T-helper 17 cell (primary cell): Measurements from ENCODE around the gene SLC9A4. TPM values are rescaled to one million over a fixed set of nuclear protein-coding genes. Genes with fewer than 3 reads are reported as not detected.

ENCODE experiments used
- ATAC-seq: fragments of 150-1000 bp; cut with Tn5 transposase; 2 replicates; pipeline ENCODE4 v1.10.0; 2021; ENCODE audit warnings: mild to moderate bottlenecking, moderate library complexity
- DNase-seq, 3 donors: peaks; one replicate each; pipeline versions ENCODE4 v3.0.0 to v3.0.0-alpha.2; 2020 to 2021
- H3K9me3 ChIP-seq: one replicate; pipeline ENCODE4 v1.7.0; 2013; ENCODE audit warnings: low read length, mild to moderate bottlenecking; ENCODE audit not compliant: control insufficient read depth, poor library complexity, severe bottlenecking
- H3K27ac Mint-ChIP-seq: one replicate; pipeline ENCODE4 v1.8.0; 2022; ENCODE audit warnings: mild to moderate bottlenecking, moderate library complexity, mixed read lengths
- H3K27me3 Mint-ChIP-seq: one replicate; pipeline ENCODE4 v1.8.0; 2022; ENCODE audit warnings: mixed read lengths
- H3K36me3 Mint-ChIP-seq: one replicate; pipeline ENCODE4 v1.8.0; 2022; ENCODE audit warnings: low read depth, mixed read lengths
- H3K4me1 Mint-ChIP-seq: one replicate; pipeline ENCODE4 v1.8.0; 2022; ENCODE audit warnings: mild to moderate bottlenecking, mixed read lengths
- H3K4me3 Mint-ChIP-seq: one replicate; pipeline ENCODE4 v1.8.0; 2022; ENCODE audit warnings: mild to moderate bottlenecking, moderate library complexity, mixed read lengths
- total RNA-seq, 4 donors: library from RNA in 2 of 4; stranded (reverse) in 2 of 4; gene quantifications; one replicate each; pipeline ENCODE4 v1.2.3 and lab custom pipeline; 2022 to 2026

SLC9A4 gene
- total RNA-seq, 2 donors from 2014 or later = 0.12 to 0.18 TPM

DNA sequence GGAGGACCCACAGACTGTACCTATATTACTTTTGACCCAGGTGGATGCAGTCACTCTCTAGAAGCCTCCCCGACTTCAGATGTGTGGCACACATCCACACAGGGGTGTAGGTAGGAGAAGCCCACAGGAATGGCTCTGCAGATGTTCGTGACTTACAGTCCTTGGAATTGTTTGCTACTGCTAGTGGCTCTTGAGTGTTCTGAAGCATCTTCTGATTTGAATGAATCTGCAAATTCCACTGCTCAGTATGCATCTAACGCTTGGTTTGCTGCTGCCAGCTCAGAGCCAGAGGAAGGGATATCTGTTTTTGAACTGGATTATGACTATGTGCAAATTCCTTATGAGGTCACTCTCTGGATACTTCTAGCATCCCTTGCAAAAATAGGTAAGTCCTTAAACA, 605 bp downstream of the SLC9A4 start:
- Mint-ChIP-seq H3K4me1 (peaks cover 2% of the 10 kb centered on the region), H3K4me3 (no peak overlapping the region), H3K27ac (no peak overlapping the region), H3K36me3 (peaks cover 4% of the 10 kb centered on the region), H3K27me3 (peaks cover 33% of the 10 kb centered on the region)
- DNase-seq = no peak
- ATAC-seq = no peak
- H3K9me3 ChIP-seq = no peaks in the 10 kb centered on the region

GRCh38 chr2:102474785-102475184, 1.8 kb downstream of the SLC9A4 start:
- Mint-ChIP-seq H3K36me3 (peaks cover 4% of the 10 kb centered on the region), H3K4me1 (peaks cover 2% of the 10 kb centered on the region), H3K4me3 (no peak overlapping the region), H3K27me3 (peaks cover 43% of the 10 kb centered on the region), H3K27ac (no peak overlapping the region)
- H3K9me3 ChIP-seq = no peaks in the 10 kb centered on the region
- no peak for ATAC-seq
- DNase-seq = no peak

DNA sequence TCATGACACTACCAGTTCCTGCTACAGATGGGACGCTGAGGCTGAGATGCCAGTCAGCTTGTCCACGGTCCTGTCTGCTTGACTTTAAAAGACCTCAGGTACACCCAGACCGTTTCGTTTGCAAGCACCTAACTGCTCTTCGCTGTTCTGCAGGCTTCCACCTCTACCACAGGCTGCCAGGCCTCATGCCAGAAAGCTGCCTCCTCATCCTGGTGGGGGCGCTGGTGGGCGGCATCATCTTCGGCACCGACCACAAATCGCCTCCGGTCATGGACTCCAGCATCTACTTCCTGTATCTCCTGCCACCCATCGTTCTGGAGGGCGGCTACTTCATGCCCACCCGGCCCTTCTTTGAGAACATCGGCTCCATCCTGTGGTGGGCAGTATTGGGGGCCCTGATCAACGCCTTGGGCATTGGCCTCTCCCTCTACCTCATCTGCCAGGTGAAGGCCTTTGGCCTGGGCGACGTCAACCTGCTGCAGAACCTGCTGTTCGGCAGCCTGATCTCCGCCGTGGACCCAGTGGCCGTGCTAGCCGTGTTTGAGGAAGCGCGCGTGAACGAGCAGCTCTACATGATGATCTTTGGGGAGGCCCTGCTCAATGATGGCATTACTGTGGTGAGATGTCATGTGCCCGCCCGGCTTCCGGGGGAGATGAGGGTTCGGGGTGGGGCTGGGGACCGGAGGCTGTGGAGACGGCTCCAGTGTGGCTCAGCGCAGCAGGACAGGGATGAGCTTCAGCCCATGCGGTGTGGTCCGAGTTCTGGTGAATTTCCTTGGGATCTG, 5.9 kb downstream of the SLC9A4 start:
- peaks cover 40% of the 10 kb centered on the region for H3K27me3 Mint-ChIP-seq
- H3K36me3 Mint-ChIP-seq = peaks cover 4% of the 10 kb centered on the region
- H3K4me1 Mint-ChIP-seq = peaks cover 2% of the 10 kb centered on the region
- no peak overlapping the region for H3K4me3 Mint-ChIP-seq
- no peak for ATAC-seq
- H3K27ac Mint-ChIP-seq = no peak overlapping the region
- no peaks in the 10 kb centered on the region for H3K9me3 ChIP-seq
- no peak for DNase-seq

DNA sequence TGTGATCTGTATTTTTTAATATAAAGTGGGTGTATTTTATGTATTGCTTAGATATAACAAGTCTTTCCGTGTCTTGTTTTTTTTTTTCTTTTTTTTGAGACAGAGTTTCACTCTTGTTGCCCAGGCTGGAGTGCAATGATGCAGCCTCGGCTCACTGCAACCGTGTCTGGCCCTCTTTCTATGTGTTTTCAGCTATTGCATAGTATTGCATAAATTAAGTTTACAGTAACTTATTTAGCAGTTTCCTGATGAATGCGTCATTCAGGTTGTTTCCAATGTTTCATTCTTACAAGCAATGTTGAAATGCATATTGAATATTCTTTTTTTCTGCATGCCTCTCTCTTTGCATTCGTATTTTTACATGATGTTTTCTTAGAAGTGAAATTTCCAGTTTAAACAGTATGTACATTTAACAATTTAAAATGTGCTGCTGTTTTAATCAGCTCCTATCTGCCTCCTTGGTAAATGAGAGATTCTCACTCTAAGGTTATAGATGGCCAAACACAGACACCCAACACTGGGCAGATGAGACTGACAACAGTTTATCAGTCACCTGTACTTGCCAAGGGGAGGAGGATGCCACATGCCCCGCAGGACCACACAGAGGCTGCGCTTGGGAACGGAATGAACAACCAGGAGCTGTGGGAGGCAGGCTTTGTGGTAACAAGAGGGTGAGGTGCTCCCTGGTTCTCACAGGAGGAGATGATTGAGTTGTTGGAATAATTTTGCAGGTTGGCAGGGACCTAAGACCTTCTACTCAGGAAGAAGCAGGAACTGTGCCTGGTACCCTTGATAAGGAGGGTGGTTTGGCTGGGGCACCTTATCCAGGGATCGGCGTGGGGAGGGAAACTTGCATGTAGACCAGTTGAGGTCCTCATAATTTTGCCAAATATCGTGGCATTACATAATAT, 7.5 kb downstream of the SLC9A4 start:
- H3K4me1 Mint-ChIP-seq = peaks cover 2% of the 10 kb centered on the region
- DNase-seq = no peak
- H3K36me3 Mint-ChIP-seq = peaks cover 4% of the 10 kb centered on the region
- no peak overlapping the region for H3K27ac Mint-ChIP-seq
- no peak for ATAC-seq
- peaks cover 54% of the 10 kb centered on the region for H3K27me3 Mint-ChIP-seq
- no peaks in the 10 kb centered on the region for H3K9me3 ChIP-seq
- H3K4me3 Mint-ChIP-seq = no peak overlapping the region

GRCh38 chr2:102481931-102482330, 8.9 kb downstream of the SLC9A4 start:
- ATAC-seq (no peak), DNase-seq (no peak)
- H3K36me3 Mint-ChIP-seq = peaks cover 4% of the 10 kb centered on the region
- peaks cover 2% of the 10 kb centered on the region for H3K4me1 Mint-ChIP-seq
- H3K9me3 ChIP-seq = no peaks in the 10 kb centered on the region
- H3K4me3 Mint-ChIP-seq = no peak overlapping the region
- peaks cover 57% of the 10 kb centered on the region for H3K27me3 Mint-ChIP-seq
- no peak overlapping the region for H3K27ac Mint-ChIP-seq

GRCh38 chr2:102483086-102483485, 10.1 kb downstream of the SLC9A4 start:
- H3K27ac Mint-ChIP-seq = no peak overlapping the region
- H3K27me3 Mint-ChIP-seq = peaks cover 56% of the 10 kb centered on the region
- peaks cover 3% of the 10 kb centered on the region for H3K4me1 Mint-ChIP-seq
- ATAC-seq (no peak), DNase-seq (no peak)
- H3K36me3 Mint-ChIP-seq = peaks cover 3% of the 10 kb centered on the region
- no peak overlapping the region for H3K4me3 Mint-ChIP-seq
- H3K9me3 ChIP-seq = no peaks in the 10 kb centered on the region

DNA sequence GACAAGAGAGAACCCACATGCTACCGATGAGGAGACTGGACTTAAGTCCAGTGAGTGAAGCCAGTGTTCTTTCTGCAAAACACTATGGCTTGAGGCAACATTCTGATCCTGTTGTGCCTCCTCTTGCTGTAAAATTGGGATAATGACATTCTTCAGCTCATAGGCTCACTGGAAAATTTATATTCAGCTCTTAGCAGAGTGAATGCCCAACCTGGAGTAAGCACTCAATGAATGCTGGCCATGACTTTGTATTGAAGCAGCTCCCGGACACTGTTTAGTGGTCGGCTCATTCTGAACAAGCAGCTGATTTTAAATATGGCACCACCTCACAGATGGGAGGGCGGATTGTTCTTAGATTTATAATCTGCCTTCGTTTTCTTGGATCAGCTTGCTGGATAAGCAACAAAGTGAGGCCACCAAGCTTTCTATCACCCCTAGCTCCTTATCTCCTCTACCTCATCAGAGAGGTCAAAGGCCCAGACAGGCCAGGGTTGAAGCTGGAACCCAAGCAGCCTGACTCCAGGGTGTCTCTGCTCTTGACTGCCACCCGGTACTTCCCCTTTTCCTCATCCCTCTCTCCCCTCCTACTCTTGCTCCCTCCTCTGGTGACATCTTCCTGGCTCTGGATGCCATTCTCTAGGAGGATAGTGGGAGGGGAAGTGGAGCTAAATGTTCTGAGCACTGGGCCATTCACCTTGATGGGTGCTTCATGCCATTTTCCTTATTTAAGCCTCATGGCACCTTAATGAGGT, 11.5 kb downstream of the SLC9A4 start:
- no peaks in the 10 kb centered on the region for H3K9me3 ChIP-seq
- H3K27me3 Mint-ChIP-seq = peaks cover 45% of the 10 kb centered on the region
- DNase-seq (no peak), ATAC-seq (no peak)
- no peak overlapping the region for H3K27ac Mint-ChIP-seq
- H3K4me1 Mint-ChIP-seq = peaks cover 3% of the 10 kb centered on the region
- H3K36me3 Mint-ChIP-seq = peaks cover 3% of the 10 kb centered on the region
- no peak overlapping the region for H3K4me3 Mint-ChIP-seq

GRCh38 chr2:102485147-102485785, 12.2 kb downstream of the SLC9A4 start:
- Mint-ChIP-seq H3K4me3 (no peak overlapping the region), H3K4me1 (peaks cover 5% of the 10 kb centered on the region), H3K27ac (no peak overlapping the region), H3K36me3 (peaks cover 3% of the 10 kb centered on the region), H3K27me3 (peaks cover 49% of the 10 kb centered on the region)
- no peaks in the 10 kb centered on the region for H3K9me3 ChIP-seq
- no peak for ATAC-seq
- DNase-seq = no peak

DNA sequence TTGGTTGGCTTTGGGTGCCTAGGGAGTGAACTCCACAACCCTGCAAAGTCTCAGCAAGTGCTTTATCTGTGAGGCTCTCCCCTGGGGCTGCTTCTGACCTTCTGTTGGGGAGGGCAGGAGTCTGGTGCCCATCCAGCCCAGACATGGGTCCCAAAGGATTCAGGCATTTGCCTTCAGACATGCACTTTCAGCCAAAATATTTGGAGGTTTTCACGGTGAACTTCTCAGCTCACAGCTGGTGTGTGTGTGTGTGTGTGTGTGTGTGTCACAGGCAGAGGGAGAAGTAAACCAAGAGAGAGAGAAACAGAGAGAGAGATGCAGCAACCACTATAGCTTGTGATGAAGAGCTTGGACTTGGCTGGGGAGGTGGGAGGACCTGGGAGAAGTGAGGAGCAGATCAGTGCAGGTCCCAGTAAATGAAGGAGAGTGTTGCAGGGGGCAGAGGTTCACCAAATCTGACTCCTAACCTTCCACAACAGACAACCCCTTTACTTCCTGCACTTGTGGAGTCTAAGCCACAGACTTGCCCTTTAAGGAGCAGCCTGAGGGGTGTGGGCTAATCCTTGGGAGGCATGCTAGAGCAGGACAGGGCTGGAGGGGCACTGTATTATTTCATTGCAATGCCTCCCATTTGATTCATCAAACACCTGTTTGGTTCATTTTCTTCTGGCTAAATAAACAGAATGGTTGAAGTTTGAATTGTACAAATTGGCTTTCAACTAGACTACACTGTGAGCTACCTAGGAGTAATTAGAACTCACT, 14.1 kb downstream of the SLC9A4 start:
- Mint-ChIP-seq H3K4me3 (no peak overlapping the region), H3K27ac (no peak overlapping the region), H3K36me3 (peaks cover 3% of the 10 kb centered on the region), H3K27me3 (peaks cover 46% of the 10 kb centered on the region), H3K4me1 (peaks cover 5% of the 10 kb centered on the region)
- no peak for ATAC-seq
- no peak for DNase-seq
- H3K9me3 ChIP-seq = no peaks in the 10 kb centered on the region

DNA sequence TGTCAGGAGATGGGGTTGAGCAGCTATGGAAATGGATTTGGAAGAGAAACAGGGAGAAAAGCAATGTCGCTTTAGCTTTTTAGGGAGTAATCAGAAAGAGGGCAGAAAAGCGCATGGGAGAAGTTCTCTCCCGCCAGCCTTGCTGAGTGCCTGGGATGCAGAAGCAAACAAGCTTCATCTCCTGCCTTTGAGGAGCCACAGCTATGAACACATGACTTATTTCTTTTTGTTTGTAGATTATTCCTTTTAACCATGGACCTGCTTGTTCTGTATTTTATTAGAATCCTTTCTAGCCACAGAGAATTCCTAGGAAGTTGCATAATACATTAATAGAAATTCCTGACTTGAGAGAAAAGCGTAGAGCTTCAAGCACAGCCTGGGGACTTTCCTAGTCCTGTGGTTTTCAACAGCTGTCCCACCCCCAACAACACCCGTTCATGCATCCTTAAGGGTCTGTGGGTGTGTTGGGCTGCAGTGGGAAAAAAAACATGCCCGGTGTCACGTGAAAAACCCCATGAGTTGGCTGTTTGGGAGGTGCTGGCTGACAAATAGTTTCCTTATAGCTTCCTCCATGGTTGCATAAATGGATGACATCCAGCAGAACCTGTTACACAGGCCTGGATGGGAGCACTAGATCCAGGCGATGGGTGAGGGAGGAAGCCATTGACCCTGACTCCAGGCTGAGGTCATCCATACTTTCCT, 14.9 kb downstream of the SLC9A4 start:
- Mint-ChIP-seq H3K27ac (no peak overlapping the region), H3K27me3 (peaks cover 46% of the 10 kb centered on the region), H3K4me1 (peaks cover 5% of the 10 kb centered on the region), H3K36me3 (peaks cover 3% of the 10 kb centered on the region), H3K4me3 (no peak overlapping the region)
- DNase-seq (no peak), ATAC-seq (no peak)
- H3K9me3 ChIP-seq = no peaks in the 10 kb centered on the region

DNA sequence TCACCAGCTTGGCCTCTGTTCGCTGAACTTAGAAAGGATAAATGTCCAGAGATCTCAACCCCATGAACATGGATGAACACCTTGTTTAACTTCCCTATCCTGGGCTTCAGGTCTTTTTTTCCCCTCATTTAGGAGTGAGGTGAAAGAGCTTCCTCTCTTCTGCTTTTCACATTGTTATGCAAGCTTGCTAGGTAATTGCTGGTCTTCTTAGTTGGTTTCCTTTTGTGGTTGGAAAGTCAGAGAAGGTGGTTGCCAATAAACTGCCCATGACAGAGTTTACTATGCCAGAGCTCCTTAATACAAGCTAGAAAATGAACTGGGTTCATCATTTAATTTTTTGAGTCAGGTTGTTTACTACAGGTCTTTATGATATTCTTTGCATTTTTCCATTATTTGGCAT, 16.6 kb downstream of the SLC9A4 start:
- Mint-ChIP-seq H3K36me3 (peaks cover 5% of the 10 kb centered on the region), H3K27ac (no peak overlapping the region), H3K4me1 (peaks cover 5% of the 10 kb centered on the region), H3K27me3 (peaks cover 41% of the 10 kb centered on the region), H3K4me3 (no peak overlapping the region)
- ATAC-seq (no peak), DNase-seq (no peak)
- H3K9me3 ChIP-seq = no peaks in the 10 kb centered on the region

GRCh38 chr2:102492006-102492405, 19.0 kb downstream of the SLC9A4 start:
- H3K9me3 ChIP-seq = no peaks in the 10 kb centered on the region
- peaks cover 4% of the 10 kb centered on the region for H3K4me1 Mint-ChIP-seq
- ATAC-seq = no peak

More at GRCh38 chr2:102492006-102492405, 19.0 kb downstream of the SLC9A4 start:
- peaks cover 5% of the 10 kb centered on the region for H3K36me3 Mint-ChIP-seq
- H3K27me3 Mint-ChIP-seq = peaks cover 20% of the 10 kb centered on the region
- no peak for DNase-seq
- H3K27ac Mint-ChIP-seq = no peak overlapping the region
- H3K4me3 Mint-ChIP-seq = no peak overlapping the region
